SJCRH30 (cell line): ENCODE data around the gene IGLON5. TPM values are rescaled to one million over a fixed set of nuclear protein-coding genes. Genes with fewer than 3 reads are reported as not detected.

Source experiments
- DNase-seq, 2 experiments: peaks; one replicate each; pipeline ENCODE4 v3.0.0-alpha.2; 2015 to 2020
- H3K27ac ChIP-seq: fragments of 250-450 bp; sonication (Bioruptor Pico); 2 replicates; pipeline ENCODE4 v1.5.1; 2020; ENCODE audit warnings: mild to moderate bottlenecking, moderate library complexity
- H3K27me3 ChIP-seq: fragments of 250-450 bp; sonication (Bioruptor Pico); 2 replicates; pipeline ENCODE4 v1.5.1; 2020; ENCODE audit warnings: mild to moderate bottlenecking, moderate library complexity
- H3K36me3 ChIP-seq: fragments of 250-450 bp; sonication (Bioruptor Pico); 2 replicates; pipeline ENCODE4 v1.5.1; 2020; ENCODE audit warnings: mild to moderate bottlenecking, moderate library complexity
- H3K4me1 ChIP-seq: fragments of 250-450 bp; sonication (Bioruptor Pico); 2 replicates; pipeline ENCODE4 v1.5.1; 2020; ENCODE audit warnings: mild to moderate bottlenecking, moderate library complexity
- H3K4me3 ChIP-seq: fragments of 250-450 bp; sonication (Bioruptor Pico); 2 replicates; pipeline ENCODE4 v1.5.1; 2020; ENCODE audit warnings: mild to moderate bottlenecking, moderate library complexity
- H3K9me3 ChIP-seq: fragments of 250-450 bp; sonication (Bioruptor Pico); replicated peaks from 2 replicates; pipeline ENCODE4 v1.5.1; 2020; ENCODE audit warnings: mild to moderate bottlenecking, moderate library complexity
- total RNA-seq: library from RNA; depleted of rRNA; stranded (reverse); fragments of >200 nt; shearing (Covaris generic); gene quantifications from 2 replicates; pipeline ENCODE4 v1.2.3, GENCODE V29; 2014

Gene IGLON5
- total RNA-seq, 1 experiment from 2014 or later = not detected

DNA sequence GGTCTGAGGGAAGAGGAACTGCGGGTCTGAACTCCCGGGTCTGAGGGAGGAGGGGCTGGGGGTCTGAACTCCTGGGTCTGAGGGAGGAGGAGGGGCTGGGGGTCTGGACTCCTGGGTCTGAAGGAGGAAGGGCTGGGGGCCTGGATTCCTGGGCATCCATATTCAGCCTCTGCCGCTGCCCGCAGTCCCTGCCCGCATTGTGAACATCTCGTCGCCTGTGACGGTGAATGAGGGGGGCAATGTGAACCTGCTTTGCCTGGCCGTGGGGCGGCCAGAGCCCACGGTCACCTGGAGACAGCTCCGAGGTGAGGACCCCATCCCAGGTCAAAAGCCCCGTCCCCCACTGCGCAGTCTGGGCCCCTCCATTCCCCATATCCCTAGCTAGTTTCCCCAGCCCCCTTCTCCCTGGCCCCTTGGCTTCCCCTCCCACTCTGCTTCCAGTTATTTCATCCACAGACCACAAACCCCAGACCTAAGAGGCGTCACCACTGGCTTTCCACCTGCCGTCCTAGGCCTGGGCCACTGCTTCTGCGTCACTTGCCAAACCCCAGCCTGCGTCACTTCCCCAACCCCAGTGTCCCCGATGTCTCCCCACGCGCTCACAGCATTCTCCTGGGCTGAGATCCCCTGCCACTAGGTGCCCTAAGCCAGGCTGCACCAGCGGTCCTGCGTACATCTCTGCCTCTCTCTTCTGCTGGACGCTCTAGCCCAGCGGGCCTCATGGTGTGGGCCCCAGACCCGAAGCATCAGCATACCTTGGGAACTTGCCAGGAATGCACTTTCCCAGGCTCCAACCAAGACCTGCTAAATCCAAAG, 13.9 kb downstream of the IGLON5 start:
- Histone ChIP-seq H3K36me3 (no peaks in the 10 kb centered on the region), H3K4me3 (no peak overlapping the region), H3K27me3 (no peaks in the 10 kb centered on the region), H3K4me1 (no peaks in the 10 kb centered on the region), H3K27ac (no peak overlapping the region), H3K9me3 (no peaks in the 10 kb centered on the region)
- DNase-seq = no peak

GRCh38 chr19:51326216-51327065, 15.0 kb downstream of the IGLON5 start:
- H3K4me3 ChIP-seq = no peak overlapping the region
- no peak for DNase-seq
- H3K27ac ChIP-seq = no peak overlapping the region
- H3K4me1 ChIP-seq = no peaks in the 10 kb centered on the region
- H3K36me3 ChIP-seq = no peaks in the 10 kb centered on the region
- no peaks in the 10 kb centered on the region for H3K27me3 ChIP-seq
- H3K9me3 ChIP-seq = no peaks in the 10 kb centered on the region

GRCh38 chr19:51327066-51328001, 15.9 kb downstream of the IGLON5 start:
- DNase-seq = no peak
- no peak overlapping the region for H3K4me3 ChIP-seq

GRCh38 chr19:51329411-51329810, 18.0 kb downstream of the IGLON5 start:
- H3K27ac ChIP-seq = no peak overlapping the region
- no peaks in the 10 kb centered on the region for H3K9me3 ChIP-seq
- H3K27me3 ChIP-seq = no peaks in the 10 kb centered on the region
- DNase-seq = no peak
- H3K36me3 ChIP-seq = no peaks in the 10 kb centered on the region
- H3K4me1 ChIP-seq = no peaks in the 10 kb centered on the region
- H3K4me3 ChIP-seq = no peak overlapping the region

More at GRCh38 chr19:51327066-51328001, 15.9 kb downstream of the IGLON5 start:
- Histone ChIP-seq H3K27ac (no peak overlapping the region), H3K4me1 (no peaks in the 10 kb centered on the region), H3K9me3 (no peaks in the 10 kb centered on the region), H3K36me3 (no peaks in the 10 kb centered on the region), H3K27me3 (no peaks in the 10 kb centered on the region)

DNA sequence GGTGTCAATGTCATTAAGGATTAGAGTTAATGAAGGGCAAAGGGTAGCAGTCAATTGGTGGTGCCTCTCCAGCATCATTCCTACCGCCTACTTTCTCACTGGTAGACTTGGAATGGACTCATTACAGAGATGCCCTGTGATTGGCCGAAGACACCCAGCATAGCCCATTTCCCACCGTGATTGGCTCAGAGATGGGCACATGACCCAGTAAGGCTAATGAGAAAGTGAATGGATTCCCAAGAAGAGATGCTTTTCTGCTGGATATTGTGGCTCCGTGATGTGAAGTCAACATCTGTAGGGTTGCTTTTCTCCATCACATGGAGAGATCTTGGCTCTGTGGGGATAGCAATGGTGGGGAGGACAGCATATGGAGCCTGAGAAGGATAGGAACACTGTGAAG, 18.9 kb downstream of the IGLON5 start:
- Histone ChIP-seq H3K4me3 (no peak overlapping the region), H3K4me1 (no peaks in the 10 kb centered on the region), H3K36me3 (no peaks in the 10 kb centered on the region), H3K27me3 (no peaks in the 10 kb centered on the region), H3K27ac (no peak overlapping the region), H3K9me3 (no peaks in the 10 kb centered on the region)
- no peak for DNase-seq

DNA sequence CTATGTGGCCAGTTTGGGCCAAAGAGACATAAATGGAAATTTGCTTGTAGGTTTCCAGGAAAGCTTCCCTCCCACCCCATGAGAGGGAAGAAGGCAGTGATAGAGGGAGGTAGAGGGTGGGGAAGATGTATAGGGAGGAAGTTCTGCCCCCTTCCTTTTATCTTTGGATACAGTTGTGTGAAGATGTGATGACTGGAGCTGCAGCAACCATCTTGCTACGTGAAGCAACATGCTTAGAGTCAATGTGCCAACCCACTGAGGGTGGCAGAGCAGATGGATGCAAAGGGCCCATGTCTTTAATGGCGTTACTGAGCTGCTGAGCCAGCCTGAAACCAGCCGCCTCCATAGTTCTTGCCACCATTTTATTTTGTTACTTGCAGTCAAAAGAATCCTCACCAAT, 19.7 kb downstream of the IGLON5 start:
- Histone ChIP-seq H3K4me1 (no peaks in the 10 kb centered on the region), H3K27ac (no peak overlapping the region), H3K9me3 (no peaks in the 10 kb centered on the region), H3K27me3 (no peaks in the 10 kb centered on the region), H3K36me3 (no peaks in the 10 kb centered on the region), H3K4me3 (no peak overlapping the region)
- DNase-seq = no peak

GRCh38 chr19:51331716-51332115, 20.3 kb downstream of the IGLON5 start:
- no peak overlapping the region for H3K4me3 ChIP-seq
- H3K9me3 ChIP-seq = no peaks in the 10 kb centered on the region
- no peaks in the 10 kb centered on the region for H3K27me3 ChIP-seq
- DNase-seq = no peak
- no peak overlapping the region for H3K27ac ChIP-seq
- no peaks in the 10 kb centered on the region for H3K4me1 ChIP-seq
- H3K36me3 ChIP-seq = no peaks in the 10 kb centered on the region

GRCh38 chr19:51333836-51334460, 22.5 kb downstream of the IGLON5 start:
- H3K36me3 ChIP-seq = no peaks in the 10 kb centered on the region
- no peaks in the 10 kb centered on the region for H3K9me3 ChIP-seq
- DNase-seq = peak; percentile 27 to 42
- H3K4me3 ChIP-seq = no peak overlapping the region
- no peak overlapping the region for H3K27ac ChIP-seq
- H3K4me1 ChIP-seq = no peaks in the 10 kb centered on the region
- H3K27me3 ChIP-seq = no peaks in the 10 kb centered on the region

- no peak overlapping the region for H3K27ac ChIP-seq
- H3K4me3 ChIP-seq = no peak overlapping the region
- H3K27me3 ChIP-seq = no peaks in the 10 kb centered on the region
- no peaks in the 10 kb centered on the region for H3K9me3 ChIP-seq
- H3K36me3 ChIP-seq = no peaks in the 10 kb centered on the region
- no peak for DNase-seq
- H3K4me1 ChIP-seq = no peaks in the 10 kb centered on the region
These were observed 25.9 kb downstream of the IGLON5 start for GRCh38 chr19:51337141-51337860.

DNA sequence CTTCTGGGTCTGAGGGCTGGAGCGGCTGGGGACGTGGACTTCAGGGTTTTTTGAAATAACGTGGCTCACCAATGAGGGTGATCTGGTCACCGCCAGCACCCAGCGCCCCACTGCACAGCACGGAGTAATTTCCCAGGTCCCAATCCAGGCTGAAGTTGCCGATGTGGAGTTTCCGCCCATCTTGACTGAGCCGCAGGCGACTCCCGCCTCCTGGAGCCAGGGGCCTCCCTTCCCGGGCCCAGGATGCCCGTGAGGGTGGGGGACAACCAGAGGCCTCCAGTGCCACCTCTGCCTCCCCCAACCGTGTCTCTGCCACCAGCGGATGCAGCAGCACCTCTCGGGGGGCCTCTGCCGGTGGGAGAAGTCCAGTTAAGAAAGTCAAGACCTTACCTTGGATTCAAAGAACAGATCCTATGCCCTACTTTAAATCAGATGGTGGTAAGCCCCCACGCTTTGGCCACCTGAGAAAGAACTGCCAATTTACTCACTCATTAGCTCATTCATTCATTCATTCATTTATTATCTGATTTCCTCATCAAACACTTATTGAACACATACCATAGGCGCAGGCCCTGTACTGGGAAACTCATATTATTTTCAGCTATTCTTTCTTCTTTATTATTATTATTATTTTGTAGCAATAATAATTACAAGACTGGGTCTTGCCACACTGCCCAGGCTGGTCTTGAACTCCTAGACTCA, 26.6 kb downstream of the IGLON5 start:
- Histone ChIP-seq H3K27me3 (no peaks in the 10 kb centered on the region), H3K4me3 (no peak overlapping the region), H3K36me3 (no peaks in the 10 kb centered on the region), H3K27ac (no peak overlapping the region), H3K9me3 (no peaks in the 10 kb centered on the region), H3K4me1 (no peaks in the 10 kb centered on the region)
- no peak for DNase-seq

- H3K4me1 ChIP-seq = no peaks in the 10 kb centered on the region
- no peaks in the 10 kb centered on the region for H3K27me3 ChIP-seq
- no peak overlapping the region for H3K27ac ChIP-seq
- no peaks in the 10 kb centered on the region for H3K9me3 ChIP-seq
- peak; percentile 69 to 72 for DNase-seq
- peak overlapping the region; percentile 55 for H3K4me3 ChIP-seq
- H3K36me3 ChIP-seq = no peaks in the 10 kb centered on the region
These were observed 27.3 kb downstream of the IGLON5 start for GRCh38 chr19:51338563-51339312.

DNA sequence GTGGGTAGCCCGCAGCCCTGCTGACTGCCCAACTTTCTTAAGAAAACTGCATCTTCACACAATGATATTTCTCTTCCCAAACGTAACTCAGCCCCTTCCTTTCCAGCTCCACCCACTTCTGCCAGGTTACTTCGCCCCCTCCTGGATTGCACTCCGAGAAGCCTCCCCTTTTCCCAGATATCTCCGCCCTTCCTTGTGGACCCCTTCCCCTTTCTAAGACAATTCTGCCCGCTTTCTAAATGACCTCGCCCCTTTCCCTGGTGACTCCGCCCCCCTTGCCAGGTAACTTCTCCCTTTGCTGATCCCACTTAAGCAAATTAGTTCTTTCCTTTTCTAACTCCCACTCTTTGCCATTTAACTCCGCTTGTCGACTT, 27.9 kb downstream of the IGLON5 start:
- Histone ChIP-seq H3K36me3 (no peaks in the 10 kb centered on the region), H3K27ac (no peak overlapping the region), H3K4me1 (no peaks in the 10 kb centered on the region), H3K9me3 (no peaks in the 10 kb centered on the region), H3K27me3 (no peaks in the 10 kb centered on the region), H3K4me3 (peak overlapping the region; percentile 55)
- no peak for DNase-seq
